Renal pelvis (tissue), 4 donors: Measurements from ENCODE around the gene ARHGAP12. TPM values are rescaled to one million over a fixed set of nuclear protein-coding genes. Genes with fewer than 3 reads are reported as not detected.
"Not testable (repeated sequence)": the region's sequence is repeated elsewhere in the genome, so short reads cannot be mapped to it uniquely, and the experiment has no call there.

Source experiments
- DNase-seq: peaks from one replicate; pipeline ENCODE4 v3.0.0-alpha.2; 2013
- polyA plus RNA-seq, 3 donors: library from polyadenylated mRNA; unstranded; fragments of 120-200 nt; gene quantifications; one replicate each; pipeline ENCODE4 v1.2.1, GENCODE V29; 2013; ENCODE audit not compliant: insufficient read length in 3 of 3

The ARHGAP12 gene
- polyA plus RNA-seq, 3 donors = 30.5 to 50.0 (median 44.0) TPM

DNA sequence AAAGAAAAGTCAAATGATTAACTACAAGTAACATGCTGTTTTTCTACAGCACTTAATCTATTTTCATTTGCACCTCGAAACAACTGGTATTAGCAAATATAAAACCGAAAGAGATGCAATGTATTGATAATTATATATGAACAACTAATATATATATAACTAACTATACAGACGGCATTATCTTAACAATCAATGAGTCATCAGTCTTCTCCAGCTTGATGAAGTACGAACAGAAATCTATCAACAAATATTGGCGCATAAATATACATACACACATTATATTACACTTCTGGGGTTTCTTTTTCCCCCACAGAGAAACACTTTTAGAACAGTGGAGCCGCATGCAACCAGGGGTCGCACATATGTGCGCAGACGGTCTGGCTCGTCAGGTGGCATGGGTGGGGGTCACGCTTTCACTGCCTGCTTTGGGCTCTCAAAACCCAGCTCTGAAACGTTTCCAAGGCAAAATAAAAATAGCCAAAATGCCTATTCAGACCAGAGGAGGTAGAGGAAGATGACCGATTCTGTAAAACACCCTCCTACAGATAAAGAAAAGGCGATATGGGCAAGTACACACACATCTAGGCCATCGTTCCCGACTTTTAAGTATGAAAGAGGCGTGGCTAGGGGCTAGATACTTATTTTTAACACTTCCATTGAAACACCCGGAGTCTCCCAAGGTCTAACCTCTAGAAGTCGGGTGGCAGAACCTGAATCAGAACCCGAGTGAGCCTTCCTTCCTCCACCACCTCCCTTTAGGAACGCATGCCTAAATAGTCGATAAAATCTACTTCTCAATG lies 1.7 kb downstream of the ARHGAP12 start:
- no peak for DNase-seq

- no peak for DNase-seq
Observed at GRCh38 chr10:31926160-31926559, 2.5 kb downstream of the ARHGAP12 start.

DNA sequence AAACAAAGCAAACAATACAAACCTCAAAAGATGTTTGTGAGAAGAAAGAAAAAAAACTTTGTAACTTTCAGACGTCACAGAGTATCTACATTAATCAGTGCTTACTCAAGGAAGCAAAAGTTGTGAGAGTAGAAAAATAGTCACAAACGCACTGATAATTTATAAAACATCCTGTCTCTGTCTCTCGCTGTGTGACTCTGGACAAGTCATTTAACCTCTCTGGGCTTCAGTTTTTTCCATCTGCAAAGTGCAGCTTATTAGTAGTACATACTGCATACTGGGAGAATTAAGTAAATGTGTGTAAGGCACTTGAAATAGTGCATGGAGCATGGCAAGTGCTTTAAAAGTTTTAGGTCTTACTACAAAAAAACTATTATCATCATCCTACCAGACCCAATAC lies 3.8 kb downstream of the ARHGAP12 start:
- DNase-seq = no peak

- DNase-seq = no peak
Observed at GRCh38 chr10:31923389-31923788, 5.2 kb downstream of the ARHGAP12 start.

DNA sequence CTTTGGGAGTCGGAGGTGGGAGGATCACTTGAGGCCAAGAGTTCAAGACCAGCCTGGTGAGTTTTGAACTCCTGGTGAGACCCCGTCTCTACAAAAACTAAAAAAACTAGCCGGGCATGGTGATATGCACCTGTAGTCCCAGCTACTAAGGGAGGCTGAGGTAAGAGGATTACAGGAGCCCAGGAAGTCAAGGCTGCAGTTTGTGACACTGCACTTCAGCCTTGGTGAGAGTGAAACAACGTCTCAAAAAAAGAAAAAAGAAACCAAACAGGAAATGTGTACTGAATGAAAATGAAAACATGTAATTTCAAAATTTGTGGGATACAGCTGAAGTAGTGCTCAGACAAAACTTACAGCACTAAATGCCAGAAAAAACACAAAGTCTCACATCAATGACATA lies 7.6 kb downstream of the ARHGAP12 start:
- DNase-seq = no peak

- DNase-seq = no peak
Observed at GRCh38 chr10:31920538-31920937, 8.1 kb downstream of the ARHGAP12 start.

GRCh38 chr10:31918671-31919409 lies 9.8 kb downstream of the ARHGAP12 start:
- no peak for DNase-seq

DNA sequence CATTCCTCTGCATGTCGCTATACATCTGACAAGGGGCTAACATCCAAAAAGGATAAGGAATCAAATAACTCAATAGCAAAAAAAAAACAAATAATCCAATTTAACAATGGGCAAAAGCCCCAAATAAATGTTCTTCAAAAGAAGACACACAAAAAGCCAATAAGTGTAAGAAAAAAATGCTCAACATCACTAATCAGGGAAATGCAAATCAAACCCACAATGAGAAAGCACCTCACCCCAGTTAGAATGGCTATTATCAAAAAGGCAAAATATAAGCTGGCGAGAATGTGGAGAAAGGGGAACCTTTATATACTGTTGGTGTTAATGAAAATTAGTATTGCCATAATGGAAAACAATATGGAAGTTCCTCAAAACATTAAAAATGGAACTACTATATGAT lies 14.3 kb downstream of the ARHGAP12 start:
- DNase-seq = no peak

DNA sequence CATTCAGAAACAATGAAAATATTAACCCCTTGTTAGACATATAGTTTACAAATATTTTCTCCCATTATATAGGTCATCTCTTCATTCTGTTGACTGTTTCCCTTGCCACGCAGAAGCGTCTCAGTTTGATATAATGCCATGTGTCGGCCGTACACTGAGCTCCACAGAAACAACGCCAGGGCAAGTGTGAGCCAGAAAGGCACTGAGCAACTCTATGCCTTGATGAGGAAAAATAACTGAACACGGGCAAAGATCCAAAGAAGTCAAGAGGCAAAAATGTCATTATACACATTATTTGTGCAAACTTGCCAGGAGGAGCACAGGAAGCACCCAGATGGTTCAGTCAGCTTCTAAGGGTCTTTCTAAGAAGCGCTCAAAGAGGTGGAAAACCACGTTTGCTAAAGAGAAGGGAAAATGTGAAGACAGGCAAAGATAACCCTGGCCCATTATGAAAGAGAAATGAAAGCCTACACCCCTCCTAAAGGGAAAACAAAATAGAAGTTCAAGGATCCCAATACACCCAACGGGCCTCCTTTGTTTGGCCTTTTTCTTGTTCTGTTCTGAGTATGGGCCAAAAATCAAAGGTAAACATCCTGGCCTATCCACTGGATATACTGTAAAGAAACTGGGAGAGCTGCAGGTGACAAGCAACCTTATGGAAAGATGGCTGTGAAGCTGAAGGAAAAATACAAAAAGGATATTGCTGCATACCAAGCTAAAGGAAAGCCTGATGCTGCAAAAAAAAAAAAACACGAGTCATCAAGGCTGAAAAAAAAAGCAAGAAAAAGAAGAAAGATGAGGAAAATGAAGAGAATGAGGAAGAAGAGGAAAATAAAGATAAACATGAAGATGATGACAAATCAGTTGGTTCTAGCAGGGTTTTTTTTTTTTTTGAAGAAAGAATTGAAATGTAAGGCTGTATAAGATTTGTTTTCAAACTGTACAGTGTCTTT lies 15.5 kb downstream of the ARHGAP12 start:
- DNase-seq = no peak

DNA sequence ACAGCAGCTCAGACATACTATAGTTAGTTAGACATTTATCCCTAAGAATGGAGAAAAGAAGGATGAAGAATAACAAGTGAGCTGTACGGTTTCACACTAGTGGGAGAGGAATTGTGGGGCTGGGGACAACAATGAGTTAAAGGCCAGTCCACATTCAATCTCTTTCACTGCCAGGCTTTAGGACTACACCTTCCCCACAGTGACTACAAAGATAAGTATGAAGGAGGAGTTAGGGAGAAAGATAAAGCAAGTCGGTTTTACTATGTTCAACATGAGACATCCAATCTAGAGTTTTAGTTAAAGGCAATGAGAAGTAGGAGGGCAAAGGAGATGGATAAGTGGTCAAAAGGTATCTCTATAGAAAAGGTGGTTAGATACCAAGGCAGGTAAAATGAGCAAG lies 16.3 kb downstream of the ARHGAP12 start:
- DNase-seq = no peak

GRCh38 chr10:31910016-31910415 lies 18.6 kb downstream of the ARHGAP12 start:
- no peak for DNase-seq

DNA sequence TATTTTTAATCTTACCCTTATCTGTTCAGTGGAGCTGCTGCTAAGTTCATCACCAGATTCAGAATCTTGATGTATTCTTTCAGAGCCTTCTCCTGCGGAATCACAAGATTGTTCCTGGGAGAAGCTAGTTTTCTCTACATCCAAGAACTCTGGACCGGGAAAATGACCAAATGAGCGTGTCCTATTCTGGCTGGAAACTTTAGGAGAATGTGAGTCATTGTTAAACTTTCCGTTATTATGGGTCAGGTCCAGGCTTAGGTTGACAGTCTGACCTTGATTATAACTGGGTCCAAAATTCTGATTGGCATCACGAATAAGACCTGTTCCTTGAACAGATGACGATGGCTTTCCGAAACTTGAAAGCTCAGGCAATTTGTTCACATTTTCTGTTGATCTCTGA lies 20.5 kb downstream of the ARHGAP12 start:
- no peak for DNase-seq

DNA sequence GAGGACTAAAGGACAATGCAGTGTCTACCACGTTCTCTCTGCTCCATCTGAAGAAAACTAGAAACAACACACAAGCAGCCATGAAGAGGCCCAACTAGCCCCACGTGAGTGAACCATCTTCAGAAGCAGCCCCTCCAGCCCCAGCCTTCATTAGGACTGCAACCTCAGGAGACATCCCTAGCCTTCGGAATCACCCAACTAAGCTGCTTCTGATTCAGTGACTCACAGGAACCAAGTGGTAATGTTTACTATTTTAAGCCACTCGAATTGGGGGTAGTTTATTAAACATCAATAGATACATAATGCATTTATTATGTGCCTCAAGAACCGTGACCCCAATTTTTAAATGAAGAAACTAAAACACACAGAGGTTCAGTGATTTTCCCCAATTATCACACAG lies 22.6 kb downstream of the ARHGAP12 start:
- no peak for DNase-seq

DNA sequence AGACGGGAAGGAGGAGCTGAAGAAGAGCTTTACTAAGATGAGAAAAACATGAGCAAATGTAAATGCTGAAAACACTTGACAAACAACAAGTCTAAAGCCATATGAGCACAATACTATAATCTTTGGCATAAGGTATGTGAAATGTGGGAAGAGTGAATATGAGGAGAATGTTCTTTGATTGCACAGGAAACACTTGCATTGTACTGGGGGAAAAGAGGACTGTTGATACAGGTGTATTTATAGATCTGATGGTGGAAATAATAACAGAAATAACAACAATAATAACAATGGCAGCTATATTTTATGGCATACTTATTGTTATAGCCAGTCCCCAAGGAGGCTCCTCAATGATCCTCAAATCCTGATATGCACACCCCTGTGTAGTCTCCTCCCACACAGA lies 23.0 kb downstream of the ARHGAP12 start:
- no peak for DNase-seq

DNA sequence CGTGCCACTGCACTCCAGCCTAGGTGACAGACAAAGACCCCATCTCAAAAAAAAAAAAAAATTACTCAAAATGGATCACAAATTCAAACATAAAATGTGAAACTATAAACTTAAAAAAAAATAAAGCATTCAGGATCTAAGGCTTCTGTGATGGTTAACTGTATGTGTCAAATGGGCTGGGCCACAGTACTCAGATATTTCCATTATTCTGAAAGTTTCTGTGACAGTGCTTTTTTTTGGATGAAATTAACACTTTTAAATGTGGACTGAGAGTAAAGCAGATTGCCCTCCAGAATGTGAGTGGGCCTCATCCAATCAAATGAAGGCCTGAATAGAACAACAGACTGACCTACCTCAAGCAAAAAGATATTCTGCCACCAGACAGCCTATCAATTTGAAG lies 26.0 kb downstream of the ARHGAP12 start:
- no peak for DNase-seq

GRCh38 chr10:31897506-31897905 lies 31.1 kb downstream of the ARHGAP12 start:
- no peak for DNase-seq

GRCh38 chr10:31896968-31897384 lies 31.7 kb downstream of the ARHGAP12 start:
- no peak for DNase-seq

GRCh38 chr10:31895722-31896121 lies 32.9 kb downstream of the ARHGAP12 start:
- DNase-seq = not testable (repeated sequence)

- no peak for DNase-seq
Observed at GRCh38 chr10:31888442-31888841, 40.2 kb downstream of the ARHGAP12 start.

DNA sequence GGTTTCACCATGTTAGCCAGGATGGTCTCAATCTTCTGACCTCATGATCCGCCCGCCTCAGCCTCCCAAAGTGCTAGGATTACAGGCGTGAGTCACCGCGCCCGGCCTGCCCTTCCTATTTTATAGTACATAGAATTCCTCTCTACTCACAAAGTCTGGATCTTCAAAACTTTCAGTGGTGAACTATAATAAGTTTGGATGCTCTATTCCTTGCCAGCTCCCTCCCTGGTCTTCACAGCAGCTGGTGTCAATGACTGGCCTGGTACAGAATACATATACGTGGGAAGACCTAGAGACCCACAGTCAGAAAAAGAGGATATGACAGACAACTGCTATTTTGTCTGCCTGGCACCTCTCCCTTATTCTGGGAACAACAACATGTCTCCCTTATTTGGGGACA lies 40.8 kb downstream of the ARHGAP12 start:
- DNase-seq = no peak

- no peak for DNase-seq
Observed at GRCh38 chr10:31886885-31887284, 41.7 kb downstream of the ARHGAP12 start.

DNA sequence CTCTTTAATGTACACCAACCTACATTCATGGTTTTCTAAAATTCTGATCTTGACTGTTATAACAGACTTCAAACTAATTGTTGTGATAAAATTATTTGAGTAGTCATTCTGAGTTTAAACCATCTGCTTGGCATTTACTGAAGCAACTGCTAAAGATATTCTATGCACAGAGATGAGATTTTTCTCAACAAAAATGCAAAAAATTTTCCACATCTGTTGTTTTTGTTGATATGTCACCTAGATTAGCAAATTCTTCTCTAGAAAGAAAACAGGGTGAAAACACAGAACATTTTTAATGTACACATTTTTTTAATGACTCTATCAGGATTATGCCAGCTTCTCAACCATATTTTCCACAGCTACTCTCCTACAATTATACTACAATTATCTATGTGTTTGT lies 42.7 kb downstream of the ARHGAP12 start:
- no peak for DNase-seq
